SU-DHL-6 (cell line): Measurements from ENCODE around the gene LPCAT3.

ENCODE experiments used
- CTCF ChIP-seq: fragments of 200-600 bp; sonication (generic); IDR thresholded peaks from one replicate; pipeline ENCODE4 v1.5.1; 2017; ENCODE audit warnings: antibody characterized with exemption, mild to moderate bottlenecking, low read length, moderate library complexity; ENCODE audit not compliant: insufficient read depth, poor library complexity, severe bottlenecking
- EZH2phosphoT487 ChIP-seq: fragments of 200-600 bp; sonication (generic), shearing (Covaris generic); conservative IDR thresholded peaks from 2 replicates; pipeline ENCODE4 v1.6.1; 2018; ENCODE audit warnings: mild to moderate bottlenecking, antibody characterized with exemption, low read length, moderate library complexity, mixed read lengths

GRCh38 chr12:7004287-7004803 is 13.9 kb downstream of the LPCAT3 start:
- TF ChIP-seq CTCF: no peak
- no peak for TF ChIP-seq EZH2phosphoT487
